IMR-90 (cell line): ENCODE data around the gene CDK12. TPM values are rescaled to one million over a fixed set of nuclear protein-coding genes. Genes with fewer than 3 reads are reported as not detected.

Source experiments
- ATAC-seq: fragments of 200-7000 bp; cut with Tn5 transposase; 2 replicates; pipeline ENCODE4 v1.9.1; 2020; ENCODE audit warnings: low read depth, mild to moderate bottlenecking, moderate library complexity
- BruUV-seq: library from RNA; stranded (reverse); fragments of 400-500 nt; replicated peaks from 2 replicates; lab custom pipeline; 2021; lab: Mats Ljungman, UMichigan
- CTCF ChIA-PET: fragments of 300-600 bp; formaldehyde crosslinking; extraction: SDS; loops from one replicate; lab custom pipeline; 2021; ENCODE audit warnings: antibody characterized with exemption; lab: Yijun Ruan, JAX
- POLR2A ChIA-PET: fragments of 300-600 bp; sonication (Branson Sonifier 250); formaldehyde crosslinking; loops from one replicate; lab custom pipeline; 2022; ENCODE audit warnings: antibody characterized with exemption; ENCODE audit not compliant: unreplicated experiment; lab: Charles Lee
- DNase-seq: peaks from one replicate; pipeline ENCODE4 v3.0.0; 2013
- H2AFZ ChIP-seq: replicated peaks from 2 replicates; pipeline ENCODE3; 2013; ENCODE audit warnings: low read length, mild to moderate bottlenecking; ENCODE audit not compliant: poor library complexity
- H2AK5ac ChIP-seq: 2 replicates; pipeline ENCODE4 v1.6.1; 2013; ENCODE audit warnings: low read depth, low read length, inconsistent platforms
- H2AK9ac ChIP-seq: replicated peaks from 2 replicates; pipeline ENCODE3; 2013; ENCODE audit warnings: mild to moderate bottlenecking, low read depth, low read length, moderate library complexity; ENCODE audit not compliant: poor library complexity
- H2BK120ac ChIP-seq: 2 replicates; pipeline ENCODE4 v1.6.1; 2013; ENCODE audit warnings: low read depth, low read length, inconsistent platforms
- H2BK15ac ChIP-seq: 3 replicates; pipeline ENCODE4 v1.6.1; 2013; ENCODE audit warnings: low read depth, low read length, inconsistent platforms
- H2BK20ac ChIP-seq: 2 replicates; pipeline ENCODE4 v1.6.1; 2013; ENCODE audit warnings: low read depth, mild to moderate bottlenecking, inconsistent platforms, low read length, moderate library complexity
- H2BK5ac ChIP-seq: 2 replicates; pipeline ENCODE4 v1.6.1; 2013; ENCODE audit warnings: mild to moderate bottlenecking, low read depth, low read length, inconsistent platforms; ENCODE audit not compliant: poor library complexity, severe bottlenecking
- H3K14ac ChIP-seq: replicated peaks from 2 replicates; pipeline ENCODE4 v1.6.1; 2013; ENCODE audit warnings: low read depth, low read length, inconsistent platforms
- H3K18ac ChIP-seq: 2 replicates; pipeline ENCODE4 v1.6.1; 2013; ENCODE audit warnings: low read depth, low read length, control low read depth
- H3K23ac ChIP-seq: 2 replicates; pipeline ENCODE4 v1.6.1; 2013; ENCODE audit warnings: low read depth, low read length, inconsistent platforms
- H3K27ac ChIP-seq: 2 replicates; pipeline ENCODE4 v1.5.1; 2013; ENCODE audit warnings: mild to moderate bottlenecking, control low read depth, low read length; ENCODE audit not compliant: insufficient read depth
- H3K27me3 ChIP-seq: 2 replicates; pipeline ENCODE4 v1.6.1; 2013; ENCODE audit warnings: low read length; ENCODE audit not compliant: control insufficient read depth, insufficient read depth
- H3K36me3 ChIP-seq: 2 replicates; pipeline ENCODE4 v1.6.1; 2013; ENCODE audit warnings: low read length, mixed read lengths; ENCODE audit not compliant: control insufficient read depth, insufficient read depth
- H3K4ac ChIP-seq: 2 replicates; pipeline ENCODE4 v1.6.1; 2013; ENCODE audit warnings: low read depth, low read length, inconsistent platforms
- H3K4me1 ChIP-seq: 2 replicates; pipeline ENCODE4 v1.6.1; 2013; ENCODE audit warnings: low read length, mixed read lengths; ENCODE audit not compliant: control insufficient read depth, insufficient read depth
- H3K4me2 ChIP-seq: 2 replicates; pipeline ENCODE4 v1.6.1; 2013; ENCODE audit warnings: low read depth, mild to moderate bottlenecking, control low read depth, low read length, moderate library complexity
- H3K4me3 ChIP-seq: 2 replicates; pipeline ENCODE4 v1.5.1; 2013; ENCODE audit warnings: low read depth, mild to moderate bottlenecking, control low read depth, low read length, moderate library complexity; ENCODE audit not compliant: insufficient read depth
- H3K56ac ChIP-seq: 2 replicates; pipeline ENCODE4 v1.6.1; 2013; ENCODE audit warnings: low read length, inconsistent platforms; ENCODE audit not compliant: insufficient read depth; ENCODE audit errors: extremely low read depth
- H3K79me1 ChIP-seq, 2 experiments: 2 replicates each; pipeline ENCODE4 v1.6.1; 2013; ENCODE audit warnings: low read length in 2 of 2, inconsistent platforms in 1 of 2, low read depth in 1 of 2
- H3K9ac ChIP-seq: 2 replicates; pipeline ENCODE4 v1.6.1; 2013; ENCODE audit warnings: low read depth, low read length, control low read depth
- H3K9me1 ChIP-seq: 2 replicates; pipeline ENCODE4 v1.6.1; 2013; ENCODE audit warnings: low read length, inconsistent platforms; ENCODE audit not compliant: insufficient read depth
- H3K9me3 ChIP-seq: 2 replicates; pipeline ENCODE4 v1.6.1; 2013; ENCODE audit warnings: low read length; ENCODE audit not compliant: control insufficient read depth, insufficient read depth
- H4K20me1 ChIP-seq: 2 replicates; pipeline ENCODE4 v1.6.1; 2013; ENCODE audit warnings: low read length, inconsistent platforms; ENCODE audit not compliant: insufficient read depth
- H4K5ac ChIP-seq: 2 replicates; pipeline ENCODE4 v1.6.1; 2013; ENCODE audit warnings: mild to moderate bottlenecking, low read depth, low read length, control low read depth
- H4K8ac ChIP-seq, 2 experiments: 2 replicates each; pipeline ENCODE4 v1.6.1; 2013; ENCODE audit warnings: low read depth in 2 of 2, low read length in 2 of 2, control low read depth in 1 of 2, inconsistent platforms in 1 of 2
- H4K91ac ChIP-seq: 2 replicates; pipeline ENCODE4 v1.6.1; 2013; ENCODE audit warnings: low read depth, low read length, inconsistent platforms; ENCODE audit not compliant: insufficient read depth
- CHD1 ChIP-seq: IDR thresholded peaks from 2 replicates; pipeline ENCODE4 v1.6.1; 2012; ENCODE audit warnings: low read depth, low read length, improper control_type of control experiment
- WGBS, 2 experiments: methylation state at CpG; one replicate each; pipeline versions ENCODE4 v1.1.5 to v1.1.7; 2013; ENCODE audit warnings: missing lambda C conversion rate in 2 of 2; ENCODE audit not compliant: insufficient read length in 1 of 2; ENCODE audit errors: extremely low coverage in 2 of 2; 5-methylcytosine and 5-hydroxymethylcytosine counted together
- dilution Hi-C: fragments of 300-500 bp; cut with HindIII; formaldehyde crosslinking; loops from one replicate; pipeline ENCODE4 v1.14.3; 2018; ENCODE audit warnings: low sequenced_read_pairs; ENCODE audit not compliant: unreplicated experiment
- in situ Hi-C: fragments of 300-500 bp; cut with MboI; formaldehyde crosslinking; loops from 3 replicates; pipeline ENCODE4 v1.14.3; 2019; ENCODE audit warnings: low sequenced_read_pairs, inconsistent platforms, mixed read lengths
- intact Hi-C: fragments of 100-400 bp; cut with micrococcal nuclease; formaldehyde crosslinking; loops from 2 replicates; pipeline ENCODE4 v1.10.0; 2022
- polyA plus RNA-seq, 3 experiments: library from polyadenylated mRNA; depleted of rRNA; stranded (reverse); fragments of >200 nt; gene quantifications; 2 replicates each; pipeline ENCODE4 v1.2.3, GENCODE V29; 2012; ENCODE audit warnings: low replicate concordance in 1 of 3
- total RNA-seq: library from RNA; depleted of rRNA; stranded (reverse); fragments of >200 nt; gene quantifications from 2 replicates; pipeline ENCODE4 v1.2.3, GENCODE V29; 2012

Gene CDK12
- total and polyA plus RNA-seq, 2 of the 4 experiments (the other 2 are of a cell fraction): 16.1 to 27.1 TPM

GRCh38 chr17:39534768-39535405, 73.6 kb downstream of the CDK12 start:
- H3K27me3 ChIP-seq: no peaks in the 10 kb centered on the region
- H3K23ac ChIP-seq: no peak overlapping the region
- 67% methylated on average over 1 of the region's 3 CpGs; no CpG with 5 or more reads in 1 of the 2 experiments for whole genome bisulfite sequencing, 2 experiments
- H2AFZ ChIP-seq: no peak overlapping the region
- H3K4ac ChIP-seq: no peak overlapping the region
- H2AK9ac ChIP-seq: no peak overlapping the region
- no peak overlapping the region for H3K14ac ChIP-seq
- no peak for ATAC-seq
- peaks cover 0 to 2% of the 10 kb centered on the region in 2 experiments; a peak in 1 of 4 replicates for H3K79me1 ChIP-seq
- no peak overlapping the region for H2AK5ac ChIP-seq
- no peak overlapping the region for H2BK20ac ChIP-seq
- no peak overlapping the region for H2BK120ac ChIP-seq
- no peak overlapping the region for H3K4me2 ChIP-seq
- ChIA-PET POLR2A (no interaction called here), CTCF (no interaction called here)
- no TSS peak for BruUV-seq
- H4K8ac ChIP-seq: no peak overlapping the region
- no peaks in the 10 kb centered on the region for H3K9me3 ChIP-seq
- no peak overlapping the region for H3K4me3 ChIP-seq
- H3K4me1 ChIP-seq: no peaks in the 10 kb centered on the region
- no peak overlapping the region for H4K91ac ChIP-seq
- DNase-seq: no peak
- no peak overlapping the region for H3K56ac ChIP-seq
- H4K20me1 ChIP-seq: no peaks in the 10 kb centered on the region; the same call in 1 of the 2 replicates
- dilution Hi-C loops: no loop called here
- H3K36me3 ChIP-seq: peaks cover 9% of the 10 kb centered on the region
- no peak for TF ChIP-seq CHD1
- in situ Hi-C loops: no loop called here
- no peak overlapping the region for H3K18ac ChIP-seq
- no peaks in the 10 kb centered on the region; the same call in 1 of the 2 replicates for H3K9me1 ChIP-seq
- H2BK5ac ChIP-seq: no peak overlapping the region
- H2BK15ac ChIP-seq: no peak overlapping the region
- H4K5ac ChIP-seq: no peak overlapping the region
- intact Hi-C loops: no loop called here
- H3K27ac ChIP-seq: no peak overlapping the region
- no peak overlapping the region for H3K9ac ChIP-seq
